Measurements from ENCODE around the gene BCAP29. TPM values are rescaled to one million over a fixed set of nuclear protein-coding genes. Genes with fewer than 3 reads are reported as not detected.

Gene BCAP29
- polyA plus RNA-seq, 1 of the 3 experiments (the other 2 are of a cell fraction): 29.2 TPM

- CTCF ChIA-PET: interaction anchor here (1.0 to 1.6 kb wide), 8 partner anchors 14 to 361 kb away, joined by 3 to 5 read pairs (median 3); partner anchors contain the start of gene BCAP29
- peaks cover 24 to 30% of the 10 kb centered on the region in 2 experiments for H3K36me3 ChIP-seq (replicated peaks in 1 of 2; ENCODE audit: control insufficient read depth in 1 of 2, insufficient read depth in 2 of 2, low read length in 1 of 2)
- H3K4me2 ChIP-seq: peak overlapping the region; percentile 92
- 5% methylated on average over 21 of the region's 21 CpGs for WGBS (ENCODE audit: low lambda C conversion rate)
- H3K79me2 ChIP-seq (ENCODE audit: insufficient read depth): peaks cover 89% of the 10 kb centered on the region
- H3K27me3 ChIP-seq (ENCODE audit: insufficient read depth): no peaks in the 10 kb centered on the region
- no peaks in the 10 kb centered on the region; the same call in 1 of the 2 replicates for H3K9me3 ChIP-seq
- H3K4me1 ChIP-seq (ENCODE audit: control insufficient read depth in 1 of 2, insufficient read depth in 2 of 2, low read depth in 1 of 2, low read length in 1 of 2): peaks cover 17 to 28% of the 10 kb centered on the region in 2 experiments; a peak in 3 of 4 replicates
- POLR2A ChIA-PET: interaction anchor here (0.7 to 2.0 kb wide), 6 partner anchors 13 to 394 kb away, joined by 3 to 14 read pairs (median 4); partner anchors contain the start of genes BCAP29 and HBP1
- H3K9ac ChIP-seq: peak overlapping the region; percentile 94
- peaks cover 17% of the 10 kb centered on the region for H3F3A ChIP-seq (replicated peaks; ENCODE audit: insufficient read depth)
- TF ChIP-seq MXI1 (IDR thresholded peaks at IDR 0.05; ENCODE audit: low read depth, low read length) (peak; percentile 16; the same call in 1 of the 2 replicates), EZH2phosphoT487 (IDR thresholded peaks at IDR 0.05; ENCODE audit: borderline replicate concordance, low read depth) (no peak)
- DNase-seq: peak; percentile 82
- H4K20me1 ChIP-seq (ENCODE audit: insufficient read depth): no peaks in the 10 kb centered on the region
- no peaks in the 10 kb centered on the region for H3K9me2 ChIP-seq
- H3K4me3 ChIP-seq (ENCODE audit: low read depth in 2 of 2, low read length in 1 of 2): peak overlapping the region; percentile 88 to 100
- H3K27ac ChIP-seq (ENCODE audit: low read depth in 2 of 2, low read length in 1 of 2): peak overlapping the region; percentile 92 to 96
- H2AFZ ChIP-seq (ENCODE audit: low read depth): peak overlapping the region; percentile 80
Observed at GRCh38 chr7:107563081-107563774, 16.8 kb upstream of the BCAP29 start.

DNA sequence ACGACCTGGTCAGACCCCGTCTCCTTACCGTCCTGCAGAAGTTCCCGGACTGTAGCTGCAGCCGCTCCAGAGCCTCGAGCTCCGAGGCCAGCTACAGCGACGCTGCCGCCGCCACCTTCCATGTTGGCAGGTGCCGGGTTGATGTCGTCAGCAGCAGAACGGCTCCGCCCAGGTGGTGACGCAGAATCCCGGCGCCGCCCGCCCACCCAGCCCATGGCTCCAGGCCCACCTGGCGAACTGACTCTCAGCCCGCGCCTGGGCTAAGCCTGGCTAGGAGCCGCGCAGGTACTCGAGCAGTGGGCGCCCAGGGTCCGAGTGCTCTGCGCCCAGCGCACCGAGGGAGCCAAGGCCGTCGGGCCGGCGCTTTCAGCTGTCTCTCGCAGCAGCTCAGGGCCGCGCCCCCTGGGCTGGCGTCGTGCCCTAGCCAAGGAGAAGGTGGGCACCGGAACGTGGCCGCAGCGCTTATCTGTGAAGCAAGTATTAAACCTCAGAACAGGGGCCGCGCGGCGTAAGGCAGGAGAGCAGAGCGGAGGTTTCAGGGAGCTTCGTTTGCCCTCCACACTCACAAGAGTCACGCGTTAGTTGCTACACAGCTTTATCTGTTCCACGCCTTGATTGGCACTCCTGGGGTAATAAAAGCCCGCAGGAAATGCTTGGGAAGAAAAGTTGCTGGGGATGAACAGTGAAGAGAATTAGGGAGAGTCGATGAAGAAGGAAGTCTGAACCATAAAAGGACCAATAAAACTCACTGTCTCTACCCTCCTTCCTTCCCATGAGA lies 16.1 kb upstream of the BCAP29 start, which contains the start of the genes COG5 and DUS4L:
Gene COG5, minus strand, starts transcription at position 146 of the 778 bp plus-strand sequence. Its CDS starts 24 bp downstream, at position 122.
Gene DUS4L, plus strand, starts transcription at position 197 of the 778 bp plus-strand sequence. CDS start 3,100 bp downstream, outside the sequence.
- H3K9me3 ChIP-seq: no peaks in the 10 kb centered on the region; the same call in 1 of the 2 replicates
- no peaks in the 10 kb centered on the region for H3K9me2 ChIP-seq
- H3F3A ChIP-seq (replicated peaks; ENCODE audit: insufficient read depth): peaks cover 17% of the 10 kb centered on the region
- no peaks in the 10 kb centered on the region for H4K20me1 ChIP-seq (ENCODE audit: insufficient read depth)
- POLR2A ChIA-PET: interaction anchor here (0.7 to 2.0 kb wide), 5 partner anchors 12 to 395 kb away, joined by 3 to 14 read pairs (median 4); partner anchors contain the start of genes BCAP29 and HBP1
- DNase-seq: peak; percentile 96
- H3K4me2 ChIP-seq: peak within 1 kb of the TSS; percentile 92
- peak within 1 kb of the TSS; percentile 80 for H2AFZ ChIP-seq (ENCODE audit: low read depth)
- peak within 1 kb of the TSS; percentile 94 for H3K9ac ChIP-seq
- H3K4me3 ChIP-seq (ENCODE audit: low read depth in 2 of 2, low read length in 1 of 2): peak within 1 kb of the TSS; percentile 88 to 100
- H3K4me1 ChIP-seq (ENCODE audit: control insufficient read depth in 1 of 2, insufficient read depth in 2 of 2, low read depth in 1 of 2, low read length in 1 of 2): peaks cover 17 to 28% of the 10 kb centered on the region in 2 experiments; a peak in 3 of 4 replicates
- peaks cover 24 to 33% of the 10 kb centered on the region in 2 experiments for H3K36me3 ChIP-seq (replicated peaks in 1 of 2; ENCODE audit: control insufficient read depth in 1 of 2, insufficient read depth in 2 of 2, low read length in 1 of 2)
- H3K79me2 ChIP-seq (ENCODE audit: insufficient read depth): peaks cover 87% of the 10 kb centered on the region
- H3K27me3 ChIP-seq (ENCODE audit: insufficient read depth): no peaks in the 10 kb centered on the region
- peak within 1 kb of the TSS; percentile 92 to 96 for H3K27ac ChIP-seq (ENCODE audit: low read depth in 2 of 2, low read length in 1 of 2)
- WGBS (ENCODE audit: low lambda C conversion rate): 3% methylated on average over 22 of the region's 55 CpGs
- CTCF ChIA-PET: interaction anchor here (0.6 to 1.6 kb wide), 12 partner anchors 13 to 771 kb away, joined by 3 to 5 read pairs (median 3); partner anchors contain the start of gene BCAP29
- TF ChIP-seq YY1 (IDR thresholded peaks at IDR 0.05; ENCODE audit: low read depth): peak; percentile 93
- peak; percentile 64 for TF ChIP-seq MXI1 (IDR thresholded peaks at IDR 0.05; ENCODE audit: low read depth, low read length)
- TF ChIP-seq, protein P1, sequence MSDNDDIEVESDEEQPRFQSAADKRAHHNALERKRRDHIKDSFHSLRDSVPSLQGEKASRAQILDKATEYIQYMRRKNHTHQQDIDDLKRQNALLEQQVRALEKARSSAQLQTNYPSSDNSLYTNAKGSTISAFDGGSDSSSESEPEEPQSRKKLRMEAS (IDR thresholded peaks at IDR 0.05; ENCODE audit: low read depth): peak; percentile 56
- TF ChIP-seq, protein P2, sequence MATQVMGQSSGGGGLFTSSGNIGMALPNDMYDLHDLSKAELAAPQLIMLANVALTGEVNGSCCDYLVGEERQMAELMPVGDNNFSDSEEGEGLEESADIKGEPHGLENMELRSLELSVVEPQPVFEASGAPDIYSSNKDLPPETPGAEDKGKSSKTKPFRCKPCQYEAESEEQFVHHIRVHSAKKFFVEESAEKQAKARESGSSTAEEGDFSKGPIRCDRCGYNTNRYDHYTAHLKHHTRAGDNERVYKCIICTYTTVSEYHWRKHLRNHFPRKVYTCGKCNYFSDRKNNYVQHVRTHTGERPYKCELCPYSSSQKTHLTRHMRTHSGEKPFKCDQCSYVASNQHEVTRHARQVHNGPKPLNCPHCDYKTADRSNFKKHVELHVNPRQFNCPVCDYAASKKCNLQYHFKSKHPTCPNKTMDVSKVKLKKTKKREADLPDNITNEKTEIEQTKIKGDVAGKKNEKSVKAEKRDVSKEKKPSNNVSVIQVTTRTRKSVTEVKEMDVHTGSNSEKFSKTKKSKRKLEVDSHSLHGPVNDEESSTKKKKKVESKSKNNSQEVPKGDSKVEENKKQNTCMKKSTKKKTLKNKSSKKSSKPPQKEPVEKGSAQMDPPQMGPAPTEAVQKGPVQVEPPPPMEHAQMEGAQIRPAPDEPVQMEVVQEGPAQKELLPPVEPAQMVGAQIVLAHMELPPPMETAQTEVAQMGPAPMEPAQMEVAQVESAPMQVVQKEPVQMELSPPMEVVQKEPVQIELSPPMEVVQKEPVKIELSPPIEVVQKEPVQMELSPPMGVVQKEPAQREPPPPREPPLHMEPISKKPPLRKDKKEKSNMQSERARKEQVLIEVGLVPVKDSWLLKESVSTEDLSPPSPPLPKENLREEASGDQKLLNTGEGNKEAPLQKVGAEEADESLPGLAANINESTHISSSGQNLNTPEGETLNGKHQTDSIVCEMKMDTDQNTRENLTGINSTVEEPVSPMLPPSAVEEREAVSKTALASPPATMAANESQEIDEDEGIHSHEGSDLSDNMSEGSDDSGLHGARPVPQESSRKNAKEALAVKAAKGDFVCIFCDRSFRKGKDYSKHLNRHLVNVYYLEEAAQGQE (IDR thresholded peaks at IDR 0.05; ENCODE audit: low read depth, low read length): peak; percentile 37; the same call in 1 of the 2 replicates
- TF ChIP-seq FOSL2 (IDR thresholded peaks at IDR 0.05; ENCODE audit: borderline replicate concordance, low read depth): peak; percentile 18; the same call in 1 of the 2 replicates
- no peak for TF ChIP-seq CHD2 (IDR thresholded peaks at IDR 0.05; ENCODE audit: low read length, partially characterized antibody)
- TF ChIP-seq NFIC (IDR thresholded peaks at IDR 0.05; ENCODE audit: borderline replicate concordance): peak; percentile 83
- TF ChIP-seq, protein P3, sequence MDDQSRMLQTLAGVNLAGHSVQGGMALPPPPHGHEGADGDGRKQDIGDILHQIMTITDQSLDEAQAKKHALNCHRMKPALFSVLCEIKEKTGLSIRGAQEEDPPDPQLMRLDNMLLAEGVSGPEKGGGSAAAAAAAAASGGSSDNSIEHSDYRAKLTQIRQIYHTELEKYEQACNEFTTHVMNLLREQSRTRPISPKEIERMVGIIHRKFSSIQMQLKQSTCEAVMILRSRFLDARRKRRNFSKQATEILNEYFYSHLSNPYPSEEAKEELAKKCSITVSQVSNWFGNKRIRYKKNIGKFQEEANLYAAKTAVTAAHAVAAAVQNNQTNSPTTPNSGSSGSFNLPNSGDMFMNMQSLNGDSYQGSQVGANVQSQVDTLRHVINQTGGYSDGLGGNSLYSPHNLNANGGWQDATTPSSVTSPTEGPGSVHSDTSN (IDR thresholded peaks at IDR 0.05): peak; percentile 27; the same call in 1 of the 2 replicates
- no peak for TF ChIP-seq ZBTB33 (IDR thresholded peaks at IDR 0.05; ENCODE audit: borderline replicate concordance, low read depth)
- peak; percentile 48; the same call in 1 of the 2 replicates for TF ChIP-seq USF1 (IDR thresholded peaks at IDR 0.05; ENCODE audit: borderline replicate concordance, low read depth)
- TF ChIP-seq SIN3A (IDR thresholded peaks at IDR 0.05; ENCODE audit: borderline replicate concordance, low read depth, low read length): peak; percentile 84; the same call in 1 of the 2 replicates
- peak; percentile 14; the same call in 1 of the 2 replicates for TF ChIP-seq GATA2 (CRISPR knock-in tag; IDR thresholded peaks at IDR 0.05)
- TF ChIP-seq TCF12 (IDR thresholded peaks at IDR 0.05): no peak
